ENCODE data around the gene CRYBA2. TPM values are rescaled to one million over a fixed set of nuclear protein-coding genes. Genes with fewer than 3 reads are reported as not detected.

Gene CRYBA2
- polyA plus RNA-seq, 1 experiment = 0.26 TPM

GRCh38 chr2:218946621-218947020 is 46.6 kb downstream of the CRYBA2 start:
- Histone ChIP-seq H3K36me3 (ENCODE audit: control insufficient read depth, insufficient read depth, low read length) (no peaks in the 10 kb centered on the region), H3K4me3 (ENCODE audit: low read depth, low read length) (no peak overlapping the region), H3K27me3 (ENCODE audit: control insufficient read depth, insufficient read depth, low read length) (peaks cover 7% of the 10 kb centered on the region)
- no peak for DNase-seq (ENCODE audit: low read depth)
- CTCF ChIA-PET = interaction anchor here (0.9 to 1.1 kb wide), 2 partner anchors 21 to 33 kb away, joined by 3 read pairs; no protein-coding TSS in a partner anchor
- no peak for TF ChIP-seq CTCF (IDR thresholded peaks at IDR 0.05; ENCODE audit: insufficient read depth, low read depth, low read length)
- POLR2A ChIA-PET = no interaction called here

GRCh38 chr2:218944759-218945404 is 48.3 kb downstream of the CRYBA2 start:
- TF ChIP-seq CTCF (IDR thresholded peaks at IDR 0.05; ENCODE audit: insufficient read depth, low read depth, low read length) = no peak
- peaks cover 3% of the 10 kb centered on the region for H3K27me3 ChIP-seq (ENCODE audit: control insufficient read depth, insufficient read depth, low read length)
- no peak overlapping the region for H3K4me3 ChIP-seq (ENCODE audit: low read depth, low read length)
- ChIA-PET POLR2A (no interaction called here), CTCF (no interaction called here)
- DNase-seq (ENCODE audit: low read depth) = no peak
- no peaks in the 10 kb centered on the region for H3K36me3 ChIP-seq (ENCODE audit: control insufficient read depth, insufficient read depth, low read length)

Small RNA genes within 50 kb of the gene (small RNA-seq; reads per million reads assigned to genes)
- not detected for gene MIR375 (ENCODE audit: insufficient read length, low read depth, low replicate concordance)

Other genes starting within 250 kb of the CRYBA2 start
- 17.2 and 26.8 TPM in 2 replicates for gene CYP27A1, start 211.3 kb downstream of the CRYBA2 start, polyA plus RNA-seq (2011; rRNA removed)
- not detected in 2 replicates for gene PRKAG3, start 161.6 kb downstream of the CRYBA2 start, polyA plus RNA-seq (2011; rRNA removed)
- gene WNT6, start 133.6 kb downstream of the CRYBA2 start, polyA plus RNA-seq (2011; rRNA removed) = not detected in 2 replicates
- not detected in 2 replicates for gene WNT10A, start 112.6 kb downstream of the CRYBA2 start, polyA plus RNA-seq (2011; rRNA removed)
- gene CDK5R2, start 33.8 kb downstream of the CRYBA2 start, polyA plus RNA-seq (2011; rRNA removed) = 0.02 TPM in 1 of 2 replicates, not detected in the other
- gene FEV, start 8.2 kb downstream of the CRYBA2 start, polyA plus RNA-seq (2011; rRNA removed) = not detected in 2 replicates
- not detected in 2 replicates for gene CFAP65, start 48.1 kb upstream of the CRYBA2 start, polyA plus RNA-seq (2011; rRNA removed)
- 0.05 TPM in 2 replicates for gene IHH, start 67.5 kb upstream of the CRYBA2 start, polyA plus RNA-seq (2011; rRNA removed)
- gene NHEJ1, start 167.4 kb upstream of the CRYBA2 start, polyA plus RNA-seq (2011; rRNA removed) = 23.9 and 24.1 TPM in 2 replicates
- 1.1 and 1.3 TPM in 2 replicates for gene SLC23A3, start 176.6 kb upstream of the CRYBA2 start, polyA plus RNA-seq (2011; rRNA removed)
- gene CNPPD1, start 183.5 kb upstream of the CRYBA2 start, polyA plus RNA-seq (2011; rRNA removed) = 43.5 and 66.9 TPM in 2 replicates
- gene RETREG2, start 184.9 kb upstream of the CRYBA2 start, polyA plus RNA-seq (2011; rRNA removed) = 95.9 and 131 TPM in 2 replicates
- gene ZFAND2B, start 213.4 kb upstream of the CRYBA2 start, polyA plus RNA-seq (2011; rRNA removed) = 45.6 and 62.9 TPM in 2 replicates
- gene ABCB6, start 225.5 kb upstream of the CRYBA2 start, polyA plus RNA-seq (2011; rRNA removed) = 20.3 and 33.4 TPM in 2 replicates
- 105 and 132 TPM in 2 replicates for gene ATG9A, start 236.2 kb upstream of the CRYBA2 start, polyA plus RNA-seq (2011; rRNA removed)
- 30.0 and 37.7 TPM in 2 replicates for gene ANKZF1, start 236.4 kb upstream of the CRYBA2 start, polyA plus RNA-seq (2011; rRNA removed)